ENCODE results near the gene DNAJA3. TPM values are rescaled to one million over a fixed set of nuclear protein-coding genes. Genes with fewer than 3 reads are reported as not detected.
A peak's percentile ranks its signal among the peaks of the same experiment; 100 is the strongest.

The DNAJA3 gene
- total RNA-seq, 1 experiment from 2014 or later, result 101 TPM

GRCh38 chr16:4494746-4495490 is 69.2 kb downstream of the DNAJA3 start:
- POLR2A ChIA-PET (ENCODE audit: low non-redundant PET), result no interaction called here
- no peak overlapping the region for H3K4me3 ChIP-seq (ENCODE audit: low read depth, low read length, poor library complexity, severe bottlenecking)
- no peaks in the 10 kb centered on the region for H3K27me3 ChIP-seq (replicated peaks; ENCODE audit: insufficient read depth, low read depth, low read length, poor library complexity)
- peak; percentile 69 for DNase-seq (ENCODE audit: low spot score)
- H3K9me3 ChIP-seq (ENCODE audit: low read depth, low read length, poor library complexity, severe bottlenecking), result no peaks in the 10 kb centered on the region
- no peaks in the 10 kb centered on the region for H3K36me3 ChIP-seq (ENCODE audit: insufficient read depth, low read length, poor library complexity, severe bottlenecking)
- intact Hi-C loops (cut with micrococcal nuclease; ENCODE audit: unreplicated experiment), result no loop called here
- peaks cover 5% of the 10 kb centered on the region for H3K4me1 ChIP-seq (ENCODE audit: insufficient read depth, low read length, poor library complexity, severe bottlenecking)
- BruUV-seq (replicated peaks), result no TSS peak
- TF ChIP-seq CTCF (conservative IDR thresholded peaks at IDR 0.05; ENCODE audit: low read depth, low read length), result no peak
- no peak for TF ChIP-seq EZH2 (IDR thresholded peaks at IDR 0.05; ENCODE audit: borderline replicate concordance, low read depth, low read length, poor library complexity, severe bottlenecking)
- CTCF ChIA-PET, result interaction anchor here (0.6 kb wide), 1 partner anchor 9 kb away, joined by 4 read pairs; no protein-coding TSS in a partner anchor
- peak overlapping the region; percentile 37 for H3K27ac ChIP-seq (ENCODE audit: low read depth, low read length, poor library complexity, severe bottlenecking)

GRCh38 chr16:4495766-4496165 is 70.1 kb downstream of the DNAJA3 start:
- BruUV-seq (replicated peaks), result no TSS peak
- POLR2A ChIA-PET (ENCODE audit: low non-redundant PET), result no interaction called here
- intact Hi-C loops (cut with micrococcal nuclease; ENCODE audit: unreplicated experiment), result no loop called here
- peaks cover 5% of the 10 kb centered on the region for H3K4me1 ChIP-seq (ENCODE audit: insufficient read depth, low read length, poor library complexity, severe bottlenecking)
- H3K27me3 ChIP-seq (replicated peaks; ENCODE audit: insufficient read depth, low read depth, low read length, poor library complexity), result no peaks in the 10 kb centered on the region
- H3K36me3 ChIP-seq (ENCODE audit: insufficient read depth, low read length, poor library complexity, severe bottlenecking), result no peaks in the 10 kb centered on the region
- no peak overlapping the region for H3K4me3 ChIP-seq (ENCODE audit: low read depth, low read length, poor library complexity, severe bottlenecking)
- no peak for TF ChIP-seq EZH2 (IDR thresholded peaks at IDR 0.05; ENCODE audit: borderline replicate concordance, low read depth, low read length, poor library complexity, severe bottlenecking)
- no peak for TF ChIP-seq CTCF (conservative IDR thresholded peaks at IDR 0.05; ENCODE audit: low read depth, low read length)
- CTCF ChIA-PET, result no interaction called here
- H3K9me3 ChIP-seq (ENCODE audit: low read depth, low read length, poor library complexity, severe bottlenecking), result no peaks in the 10 kb centered on the region
- DNase-seq (ENCODE audit: low spot score), result no peak
- H3K27ac ChIP-seq (ENCODE audit: low read depth, low read length, poor library complexity, severe bottlenecking), result no peak overlapping the region

GRCh38 chr16:4496305-4496704 is 70.6 kb downstream of the DNAJA3 start:
- POLR2A ChIA-PET (ENCODE audit: low non-redundant PET), result no interaction called here
- no peaks in the 10 kb centered on the region for H3K27me3 ChIP-seq (replicated peaks; ENCODE audit: insufficient read depth, low read depth, low read length, poor library complexity)

More at GRCh38 chr16:4496305-4496704, 70.6 kb downstream of the DNAJA3 start:
- no TSS peak for BruUV-seq (replicated peaks)
- TF ChIP-seq CTCF (conservative IDR thresholded peaks at IDR 0.05; ENCODE audit: low read depth, low read length) (no peak), EZH2 (IDR thresholded peaks at IDR 0.05; ENCODE audit: borderline replicate concordance, low read depth, low read length, poor library complexity, severe bottlenecking) (no peak)
- no peaks in the 10 kb centered on the region for H3K36me3 ChIP-seq (ENCODE audit: insufficient read depth, low read length, poor library complexity, severe bottlenecking)
- H3K27ac ChIP-seq (ENCODE audit: low read depth, low read length, poor library complexity, severe bottlenecking), result no peak overlapping the region
- intact Hi-C loops (cut with micrococcal nuclease; ENCODE audit: unreplicated experiment), result no loop called here
- CTCF ChIA-PET, result no interaction called here
- H3K4me1 ChIP-seq (ENCODE audit: insufficient read depth, low read length, poor library complexity, severe bottlenecking), result peaks cover 5% of the 10 kb centered on the region
- H3K4me3 ChIP-seq (ENCODE audit: low read depth, low read length, poor library complexity, severe bottlenecking), result no peak overlapping the region
- no peaks in the 10 kb centered on the region for H3K9me3 ChIP-seq (ENCODE audit: low read depth, low read length, poor library complexity, severe bottlenecking)
- DNase-seq (ENCODE audit: low spot score), result no peak
